GM12801 (cell line): ENCODE data around the gene ARID1B.

ENCODE experiments used
- TF ChIP-seq, protein P1 (sequence below): IDR thresholded peaks from one replicate; pipeline ENCODE4 v1.5.1; 2011; ENCODE audit warnings: control low read depth; ENCODE audit not compliant: insufficient read length; ENCODE audit errors: extremely low read depth

The ARID1B gene

DNA sequence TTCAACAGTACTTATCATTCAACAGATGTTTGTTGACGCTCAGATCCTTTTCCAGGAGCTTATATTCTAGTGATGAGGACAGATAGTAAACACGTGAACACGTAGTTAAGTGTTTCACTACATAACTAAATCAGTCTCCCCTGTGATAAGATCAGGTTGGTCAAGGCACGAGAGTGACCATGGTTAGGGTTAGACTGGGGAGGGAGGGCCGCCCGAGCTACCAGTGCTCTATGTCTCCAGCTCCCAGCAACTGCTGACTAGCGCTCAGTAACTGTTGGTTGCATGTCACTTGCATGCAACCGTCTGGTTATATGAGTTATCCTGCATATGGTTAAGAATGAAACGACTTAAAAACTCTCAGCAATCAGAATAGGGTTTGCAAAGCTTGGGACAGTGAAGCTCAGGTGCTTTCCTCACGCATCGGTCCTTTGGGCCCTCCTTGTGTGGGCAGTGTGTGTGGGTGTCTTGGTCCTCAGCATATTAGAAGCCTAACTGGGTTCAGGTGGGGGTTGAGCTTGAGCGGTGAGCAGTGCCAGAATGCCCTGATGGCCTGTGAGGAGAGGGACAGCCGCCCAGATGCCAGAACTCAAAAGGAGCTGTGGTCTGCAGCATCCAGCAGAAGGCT lies 120.8 kb downstream of the ARID1B start:
- TF ChIP-seq, protein P1, sequence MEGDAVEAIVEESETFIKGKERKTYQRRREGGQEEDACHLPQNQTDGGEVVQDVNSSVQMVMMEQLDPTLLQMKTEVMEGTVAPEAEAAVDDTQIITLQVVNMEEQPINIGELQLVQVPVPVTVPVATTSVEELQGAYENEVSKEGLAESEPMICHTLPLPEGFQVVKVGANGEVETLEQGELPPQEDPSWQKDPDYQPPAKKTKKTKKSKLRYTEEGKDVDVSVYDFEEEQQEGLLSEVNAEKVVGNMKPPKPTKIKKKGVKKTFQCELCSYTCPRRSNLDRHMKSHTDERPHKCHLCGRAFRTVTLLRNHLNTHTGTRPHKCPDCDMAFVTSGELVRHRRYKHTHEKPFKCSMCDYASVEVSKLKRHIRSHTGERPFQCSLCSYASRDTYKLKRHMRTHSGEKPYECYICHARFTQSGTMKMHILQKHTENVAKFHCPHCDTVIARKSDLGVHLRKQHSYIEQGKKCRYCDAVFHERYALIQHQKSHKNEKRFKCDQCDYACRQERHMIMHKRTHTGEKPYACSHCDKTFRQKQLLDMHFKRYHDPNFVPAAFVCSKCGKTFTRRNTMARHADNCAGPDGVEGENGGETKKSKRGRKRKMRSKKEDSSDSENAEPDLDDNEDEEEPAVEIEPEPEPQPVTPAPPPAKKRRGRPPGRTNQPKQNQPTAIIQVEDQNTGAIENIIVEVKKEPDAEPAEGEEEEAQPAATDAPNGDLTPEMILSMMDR: no peak

DNA sequence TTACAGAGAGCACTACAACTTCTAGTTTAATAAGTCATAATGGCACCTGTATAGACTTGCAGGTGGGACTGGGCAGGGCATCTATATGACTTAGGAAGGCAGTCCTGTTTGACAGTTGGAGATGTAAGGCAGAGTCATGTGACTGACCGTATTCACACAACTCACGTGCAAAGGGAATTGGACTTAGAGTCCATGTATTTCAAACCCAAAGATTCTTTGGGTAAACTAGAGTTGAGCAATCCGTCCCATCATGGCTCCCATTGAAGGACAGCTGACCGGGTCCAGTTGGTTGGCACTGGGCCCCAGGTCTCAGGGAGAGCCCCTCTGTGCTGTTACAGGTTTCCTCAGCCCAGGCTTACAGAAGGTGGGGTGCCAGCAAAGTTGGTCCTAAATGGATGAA lies 121.9 kb downstream of the ARID1B start:
- TF ChIP-seq, protein P1: no peak

DNA sequence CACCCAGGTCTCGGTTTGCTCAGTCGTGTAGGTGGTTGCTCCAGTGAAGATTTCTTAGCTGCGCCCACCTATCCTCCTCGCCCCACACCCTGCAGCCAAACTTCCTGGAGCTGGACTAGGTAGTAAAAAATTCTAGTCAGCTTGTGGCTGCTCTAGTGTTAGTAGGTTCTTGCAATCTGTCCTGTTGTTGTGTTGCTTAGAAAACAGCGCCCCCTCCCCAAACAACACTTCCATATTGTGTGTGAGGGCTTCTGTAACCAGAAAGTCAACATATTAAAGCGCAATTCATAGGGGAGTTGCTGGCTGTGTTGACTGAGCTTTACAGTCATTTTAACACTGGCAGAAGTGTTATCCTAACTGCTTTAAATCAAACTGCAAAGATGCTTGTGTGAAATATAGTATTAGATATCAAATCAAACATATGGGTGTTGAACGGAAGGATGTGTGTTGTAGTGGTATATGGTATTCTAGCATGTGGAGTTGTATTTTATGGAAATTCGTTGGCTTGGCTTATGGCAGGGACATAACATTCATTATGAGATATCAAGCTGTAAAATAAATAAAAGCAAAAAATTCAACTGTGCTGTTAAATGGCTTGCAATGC lies 122.5 kb downstream of the ARID1B start:
- TF ChIP-seq, protein P1: no peak

DNA sequence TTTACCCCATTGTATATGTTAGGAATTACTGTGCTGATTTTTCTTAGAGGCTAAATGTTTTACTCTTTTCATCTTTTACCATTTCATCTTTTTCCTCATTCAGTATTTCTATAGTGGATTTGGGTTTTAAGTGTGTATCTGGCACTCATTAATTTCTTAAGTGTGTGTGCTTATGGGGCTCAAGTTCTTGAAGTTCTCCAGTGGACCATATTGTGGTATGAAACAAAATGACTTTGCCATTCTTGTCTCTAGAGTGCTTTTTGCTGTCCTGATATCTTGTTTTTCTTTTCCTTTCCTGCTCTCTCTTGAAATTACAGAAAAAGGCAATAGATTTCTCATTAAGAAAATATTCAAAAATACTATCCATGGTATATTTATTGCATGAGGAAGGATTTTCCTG lies 123.1 kb downstream of the ARID1B start:
- TF ChIP-seq, protein P1: no peak

DNA sequence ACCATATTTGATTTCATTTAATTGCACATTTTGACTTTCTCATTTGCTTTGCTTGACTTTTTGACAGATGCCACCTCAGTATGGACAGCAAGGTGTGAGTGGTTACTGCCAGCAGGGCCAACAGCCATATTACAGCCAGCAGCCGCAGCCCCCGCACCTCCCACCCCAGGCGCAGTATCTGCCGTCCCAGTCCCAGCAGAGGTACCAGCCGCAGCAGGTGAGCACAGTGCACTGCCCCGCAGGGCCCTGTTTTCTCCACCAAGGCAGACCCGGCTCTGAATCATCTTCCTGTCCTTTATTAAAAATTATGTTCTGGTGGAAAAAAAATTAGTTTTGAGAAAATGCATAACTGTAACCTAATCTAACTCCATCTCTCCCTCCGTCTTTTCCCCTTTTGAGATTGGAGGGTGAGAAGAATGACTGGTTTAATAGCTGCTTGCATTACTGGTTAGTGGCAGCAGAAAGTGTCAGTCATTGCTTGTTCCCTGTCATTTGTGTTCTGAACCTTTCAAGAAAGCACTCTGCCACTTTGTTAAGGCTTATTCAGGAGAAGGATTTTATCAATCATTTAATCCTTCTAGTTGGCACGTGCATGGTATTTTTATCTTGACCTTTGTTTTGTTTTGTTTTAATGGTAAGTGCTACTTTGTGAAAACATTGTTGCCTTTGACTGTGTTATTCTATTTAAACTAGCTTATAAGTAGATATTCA lies 124.3 kb downstream of the ARID1B start:
- TF ChIP-seq, protein P1: no peak

DNA sequence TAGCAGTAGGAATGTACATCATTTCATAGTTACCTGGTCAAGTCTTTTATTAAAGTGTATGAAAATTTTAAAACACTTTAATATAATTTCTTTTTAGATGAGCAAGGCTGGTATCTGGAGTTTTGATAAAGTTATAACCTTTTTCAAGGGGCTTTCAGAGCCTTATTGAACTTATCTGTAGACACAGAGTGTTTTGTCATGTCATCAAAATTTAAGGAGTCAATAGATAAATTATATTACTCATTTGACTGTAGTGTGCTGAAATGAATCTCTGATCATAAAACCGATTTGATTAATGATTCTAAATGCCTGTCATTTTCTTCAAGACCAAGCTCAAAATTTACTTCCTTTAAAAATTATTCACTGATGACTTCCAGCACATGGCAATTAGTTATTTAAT lies 125.6 kb downstream of the ARID1B start:
- TF ChIP-seq, protein P1: no peak

DNA sequence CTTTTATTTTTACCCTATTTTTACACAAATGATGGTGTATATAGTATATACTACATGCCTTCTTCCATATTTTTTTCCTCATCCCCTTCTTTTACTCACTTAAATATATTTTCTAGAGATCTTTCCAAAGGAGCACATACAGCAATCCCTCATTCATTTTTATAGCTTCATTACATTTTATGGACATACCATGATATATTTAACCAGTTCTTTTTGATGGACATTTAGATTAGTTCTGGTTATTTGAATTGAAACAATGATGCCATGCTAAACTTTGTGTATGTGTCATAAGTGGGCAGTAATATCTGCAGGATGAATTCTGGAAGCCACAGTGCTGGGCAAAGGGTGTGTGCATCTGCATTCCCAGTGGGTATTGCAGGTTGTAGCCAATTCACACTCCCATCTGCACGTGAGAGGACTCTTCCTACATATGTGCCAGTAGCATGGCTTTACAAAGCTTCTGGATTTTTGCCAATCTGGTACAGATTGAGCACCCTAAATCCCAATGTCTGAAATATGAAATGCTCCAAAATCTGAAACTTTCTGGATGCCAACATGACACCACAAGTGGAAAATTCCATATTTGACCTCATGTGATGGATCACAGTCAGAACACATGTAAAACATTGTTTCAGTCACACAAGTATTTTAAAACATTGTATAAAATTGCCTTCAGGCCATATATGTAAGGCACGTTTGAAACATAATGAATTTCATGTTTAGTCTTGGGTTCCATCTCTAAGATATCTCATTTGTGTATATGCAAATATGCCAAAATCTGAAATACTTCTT lies 127.2 kb downstream of the ARID1B start:
- TF ChIP-seq, protein P1: no peak
